Raji (cell line): ENCODE data around the gene MCC.

ENCODE experiments used
- POLR2A ChIP-seq: IDR thresholded peaks from 2 replicates; pipeline ENCODE4 v1.6.1; 2011; ENCODE audit warnings: low read depth, low read length, control low read depth; ENCODE audit not compliant: insufficient read depth

MCC gene

GRCh38 chr5:113268232-113268631 lies 220.0 kb downstream of the MCC start:
- no peak for TF ChIP-seq POLR2A

GRCh38 chr5:113267361-113267900 lies 220.8 kb downstream of the MCC start:
- TF ChIP-seq POLR2A: no peak

DNA sequence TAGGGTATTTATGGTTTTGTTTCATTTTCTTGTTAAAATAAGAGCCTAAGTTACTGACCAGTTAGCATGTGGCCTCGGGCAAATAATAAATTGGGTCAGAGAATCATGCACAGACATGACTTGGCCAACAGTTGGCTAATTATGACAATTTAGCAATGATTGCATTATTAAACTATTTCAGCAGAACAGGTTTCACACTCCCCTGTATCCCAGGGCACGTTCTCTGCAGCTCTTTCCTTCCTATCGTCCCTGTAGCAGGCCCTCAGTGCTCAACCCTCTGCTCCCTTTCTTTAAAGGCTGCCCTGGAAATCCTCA lies 221.4 kb downstream of the MCC start:
- TF ChIP-seq POLR2A: no peak

DNA sequence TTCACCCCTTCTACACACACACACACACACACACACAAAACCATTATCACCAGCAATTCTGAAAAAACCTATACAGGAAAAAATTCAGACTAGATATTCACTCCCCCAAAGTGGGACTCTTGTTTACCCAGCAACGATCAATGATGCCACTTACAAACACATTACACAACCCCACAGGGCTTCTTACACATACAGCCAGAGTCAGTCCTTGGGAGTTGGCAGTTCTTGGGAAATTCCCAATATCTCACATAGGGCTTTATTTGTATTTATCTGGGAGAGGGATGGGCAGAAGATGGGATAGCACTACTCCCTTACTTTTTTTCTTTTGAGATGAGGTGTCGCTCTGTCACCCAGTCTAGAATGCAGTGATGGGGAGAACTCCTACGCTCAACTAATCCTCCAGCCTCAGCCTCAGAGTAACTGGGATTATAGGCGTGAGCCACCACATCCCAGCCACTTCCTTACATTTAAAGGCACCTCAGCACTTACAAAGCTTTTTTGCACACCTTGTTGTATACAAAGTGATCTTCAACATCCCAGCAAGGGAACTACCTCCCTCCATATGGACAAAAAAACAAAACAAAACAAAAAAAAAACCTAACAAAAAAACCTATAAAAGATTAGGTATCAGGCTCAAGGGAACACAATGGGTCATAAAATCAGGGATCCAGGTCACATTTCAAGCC lies 221.9 kb downstream of the MCC start:
- no peak for TF ChIP-seq POLR2A

GRCh38 chr5:113265190-113265589 lies 223.1 kb downstream of the MCC start:
- no peak for TF ChIP-seq POLR2A

- TF ChIP-seq POLR2A: no peak
Measured at GRCh38 chr5:113264046-113264445, 224.2 kb downstream of the MCC start.

- TF ChIP-seq POLR2A: no peak
Measured at GRCh38 chr5:113263545-113263944, 224.7 kb downstream of the MCC start.

- no peak for TF ChIP-seq POLR2A
Measured at GRCh38 chr5:113262674-113263073, 225.6 kb downstream of the MCC start.

GRCh38 chr5:113259034-113259433 lies 229.2 kb downstream of the MCC start:
- no peak for TF ChIP-seq POLR2A

DNA sequence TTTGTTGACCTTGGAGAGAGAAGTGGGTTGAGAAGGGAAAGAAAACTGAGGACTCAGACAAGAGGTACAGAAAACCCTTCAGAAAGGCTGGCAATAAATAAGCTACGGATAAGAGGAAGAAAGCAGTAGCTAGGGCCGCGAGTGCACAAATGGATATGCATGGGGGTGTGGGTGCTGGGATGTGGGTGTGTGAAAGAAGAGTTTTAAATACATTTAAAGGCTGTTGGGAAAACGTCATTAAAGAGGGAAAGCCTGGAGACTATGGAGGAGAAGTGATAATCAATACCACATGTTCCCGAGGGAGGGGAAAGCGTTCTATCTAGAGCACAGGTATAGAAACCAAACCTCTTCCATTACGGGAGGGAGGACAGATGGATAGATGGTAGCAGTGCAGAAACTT lies 230.7 kb downstream of the MCC start:
- TF ChIP-seq POLR2A: no peak

GRCh38 chr5:113256671-113257452 lies 231.4 kb downstream of the MCC start:
- TF ChIP-seq POLR2A: no peak

- TF ChIP-seq POLR2A: no peak
Measured at GRCh38 chr5:113255579-113256386, 232.5 kb downstream of the MCC start.

DNA sequence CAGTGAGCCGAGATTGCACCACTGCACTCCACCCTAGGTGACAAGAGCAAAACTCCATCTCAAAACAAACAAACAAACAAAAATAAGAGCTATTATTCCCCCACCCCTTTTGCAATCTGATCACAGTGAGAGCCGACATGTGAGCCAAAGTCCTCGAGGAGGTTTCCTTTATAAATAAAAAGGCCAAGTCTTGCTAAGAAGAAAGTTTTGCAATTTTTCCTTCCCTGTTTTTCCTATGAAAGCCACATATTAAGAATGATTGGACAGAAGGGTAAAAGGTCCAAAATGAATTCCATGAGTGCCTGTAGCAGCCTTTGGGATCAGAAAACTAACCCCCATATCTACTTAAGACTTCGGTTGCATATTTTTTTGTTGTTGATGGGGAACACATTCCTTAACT lies 233.1 kb downstream of the MCC start:
- no peak for TF ChIP-seq POLR2A

DNA sequence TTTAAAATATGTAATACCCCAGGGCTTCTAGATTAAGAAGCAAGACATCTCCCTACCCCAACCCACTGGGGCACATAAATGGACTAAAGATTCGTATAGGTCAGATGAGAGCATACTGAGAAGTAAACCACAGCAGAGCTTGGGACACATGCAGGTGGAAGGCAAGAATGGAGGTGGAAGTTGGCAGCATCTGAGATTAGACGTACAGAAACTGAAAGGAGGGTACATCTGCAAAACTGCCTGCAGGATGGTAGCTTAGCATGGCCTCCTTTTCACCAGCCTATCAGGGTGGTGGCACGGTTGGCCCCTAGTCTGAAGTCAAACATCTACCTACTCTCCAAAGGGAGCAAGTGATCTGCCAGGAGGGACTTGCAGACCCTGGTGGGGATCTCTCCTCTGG lies 235.2 kb downstream of the MCC start:
- no peak for TF ChIP-seq POLR2A

DNA sequence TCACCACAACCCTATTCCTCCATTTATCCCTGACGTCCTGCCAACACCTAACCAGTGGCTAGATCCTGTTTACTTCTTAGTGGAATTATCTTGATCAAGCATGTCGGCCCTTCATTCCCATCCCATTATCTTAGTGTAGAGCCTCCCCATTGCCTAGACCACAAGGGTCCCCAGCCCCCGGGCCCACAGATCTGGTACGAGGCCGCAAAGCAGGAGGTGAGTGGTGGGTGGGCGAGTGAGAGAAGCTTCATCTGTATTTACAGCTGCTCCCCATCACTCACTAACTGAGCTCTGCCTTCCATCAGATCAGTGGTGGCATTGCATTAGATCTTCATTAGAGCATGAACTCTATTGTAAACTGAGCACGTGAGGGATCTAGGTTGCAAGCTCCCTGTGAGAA lies 236.2 kb downstream of the MCC start:
- TF ChIP-seq POLR2A: no peak

GRCh38 chr5:113250341-113250953 lies 237.8 kb downstream of the MCC start:
- no peak for TF ChIP-seq POLR2A

DNA sequence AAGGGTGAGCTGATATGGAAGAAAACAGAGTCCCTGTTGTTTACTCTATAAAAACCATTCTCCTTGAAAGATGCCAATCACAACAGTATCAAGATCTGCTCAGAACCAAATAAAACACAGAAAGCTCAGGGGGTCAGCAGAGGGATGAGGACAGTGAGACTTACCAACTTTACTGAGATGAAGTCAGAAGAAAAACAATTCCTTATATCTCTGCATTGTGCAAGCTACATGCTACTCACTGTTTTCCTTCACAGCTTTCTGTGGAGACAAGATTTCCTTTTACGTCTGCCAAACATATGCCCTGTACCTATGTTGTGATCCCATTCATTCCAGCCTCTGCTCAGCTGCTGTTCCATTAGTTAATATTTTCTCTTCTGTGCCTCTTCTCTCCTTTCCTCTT lies 239.0 kb downstream of the MCC start:
- TF ChIP-seq POLR2A: no peak
